A549 treated with AZD2906 at 1 μM for 4 hours (cell line): ENCODE results near the gene NEDD9. TPM values are rescaled to one million over a fixed set of nuclear protein-coding genes. Genes with fewer than 3 reads are reported as not detected.

Experiments used
- total RNA-seq: library from RNA; stranded (reverse); fragments of 200-300 nt; extraction: Qiagen RNA extraction; gene quantifications from 5 replicates; pipeline ENCODE4 v1.2.3, GENCODE V29; 2022

NEDD9 gene
- total RNA-seq = 42.2 to 56.4 TPM (median 52.5 TPM) in 5 replicates

GRCh38 chr6:11232193-11232769 lies at the start of gene NEDD9:
NEDD9 (minus strand) TSS chr6:11232668; CDS start chr6:11232515, 153 bp downstream.

Other genes with a start within 250 kb of the NEDD9 start
- 5.2 to 6.5 TPM (median 6.5 TPM) in 5 replicates for gene ELOVL2, start 188.4 kb downstream of the NEDD9 start, total RNA-seq
- 12.1 to 16.8 TPM (median 15.8 TPM) in 5 replicates for gene SMIM13, start 138.8 kb downstream of the NEDD9 start, total RNA-seq
- gene ERVFRD-1, start 120.9 kb downstream of the NEDD9 start, total RNA-seq = not detected in 5 replicates